H1 (cell line): ENCODE measurements around the gene TTL. TPM values are rescaled to one million over a fixed set of nuclear protein-coding genes. Genes with fewer than 3 reads are reported as not detected.

ENCODE experiments used
- CTCF ChIA-PET: fragments of 300-600 bp; sonication (Branson Sonifier 250); formaldehyde crosslinking; loops from one replicate; lab custom pipeline; 2021; ENCODE audit not compliant: partially characterized antibody; lab: Charles Lee
- POLR2A ChIA-PET: fragments of 300-600 bp; sonication (Branson Sonifier 250); formaldehyde crosslinking; loops from one replicate; lab custom pipeline; 2021; ENCODE audit warnings: inconsistent platforms; ENCODE audit not compliant: partially characterized antibody; lab: Charles Lee
- DNase-seq, 2 experiments: peaks; one replicate each; pipeline versions ENCODE4 v3.0.0 to v3.0.0-alpha.2; 2010 to 2022; ENCODE audit warnings: low spot score in 2 of 2, low read depth in 1 of 2, mixed read lengths in 1 of 2
- FAIRE-seq: peaks from 2 replicates; lab custom pipeline; 2011; peaks lifted over from hg19 to GRCh38; lab: Jason Lieb, UNC
- H2AFZ ChIP-seq: 2 replicates; pipeline ENCODE4 v1.8.1; 2012; ENCODE audit warnings: low read length, inconsistent platforms
- H2AK5ac ChIP-seq: 2 replicates; pipeline ENCODE4 v1.6.1; 2013; ENCODE audit warnings: low read depth, low read length
- H2BK120ac ChIP-seq: replicated peaks from 2 replicates; pipeline ENCODE3; 2013; ENCODE audit warnings: low read depth, low read length, inconsistent platforms
- H2BK12ac ChIP-seq: 2 replicates; pipeline ENCODE4 v1.6.1; 2013; ENCODE audit warnings: low read depth, low read length
- H2BK15ac ChIP-seq: 2 replicates; pipeline ENCODE4 v1.6.1; 2013; ENCODE audit warnings: low read length
- H2BK20ac ChIP-seq: 2 replicates; pipeline ENCODE4 v1.6.1; 2013; ENCODE audit warnings: low read length
- H2BK5ac ChIP-seq: 2 replicates; pipeline ENCODE4 v1.6.1; 2013; ENCODE audit warnings: low read depth, low read length
- H3K14ac ChIP-seq: 2 replicates; pipeline ENCODE4 v1.6.1; 2013; ENCODE audit warnings: inconsistent platforms; ENCODE audit not compliant: insufficient read length
- H3K18ac ChIP-seq: 2 replicates; pipeline ENCODE4 v1.6.1; 2013; ENCODE audit warnings: low read length; ENCODE audit errors: extremely low read depth
- H3K23ac ChIP-seq: 2 replicates; pipeline ENCODE4 v1.6.1; 2013; ENCODE audit warnings: inconsistent platforms; ENCODE audit not compliant: insufficient read length
- H3K23me2 ChIP-seq: 2 replicates; pipeline ENCODE4 v1.6.1; 2013; ENCODE audit warnings: low read depth, low read length
- H3K27ac ChIP-seq: 2 replicates; pipeline ENCODE4 v1.6.1; 2011; ENCODE audit warnings: low read depth, low read length, inconsistent platforms
- H3K27me3 ChIP-seq, 4 experiments: replicated peaks in 1 of 4; 1 replicate in 1 of 4; 2 replicates in 3 of 4; pipeline versions ENCODE4 v1.6.1 to v1.8.1; 2011 to 2013; ENCODE audit warnings: low read length in 3 of 4, mild to moderate bottlenecking in 3 of 4, inconsistent platforms in 2 of 4, mixed read lengths in 2 of 4, moderate library complexity in 1 of 4; ENCODE audit not compliant: control insufficient read depth in 3 of 4, insufficient read depth in 3 of 4; ENCODE audit errors: extremely low read depth in 1 of 4
- H3K36me3 ChIP-seq, 4 experiments: 2 replicates each; pipeline versions ENCODE4 v1.6.1 to v1.8.1; 2011 to 2013; ENCODE audit warnings: mild to moderate bottlenecking in 4 of 4, low read length in 3 of 4, moderate library complexity in 2 of 4, control low read depth in 1 of 4, inconsistent platforms in 1 of 4; ENCODE audit not compliant: insufficient read depth in 4 of 4, control insufficient read depth in 2 of 4
- H3K4ac ChIP-seq: replicated peaks from 2 replicates; pipeline ENCODE3; 2013; ENCODE audit warnings: low read length, low read depth, mixed read lengths, inconsistent platforms; ENCODE audit not compliant: insufficient read length
- H3K4me1 ChIP-seq, 4 experiments: replicated peaks in 1 of 4; 1 replicate in 1 of 4; 2 replicates in 3 of 4; pipeline versions ENCODE4 v1.6.1 to v1.8.1; 2011 to 2013; ENCODE audit warnings: low read length in 3 of 4, inconsistent platforms in 2 of 4, mixed read lengths in 1 of 4; ENCODE audit not compliant: insufficient read depth in 4 of 4, control insufficient read depth in 3 of 4
- H3K4me2 ChIP-seq, 2 experiments: 2 replicates each; pipeline versions ENCODE4 v1.6.1 to v1.8.1; 2011 to 2013; ENCODE audit warnings: low read depth in 2 of 2, low read length in 2 of 2, control low read depth in 1 of 2, inconsistent platforms in 1 of 2, mild to moderate bottlenecking in 1 of 2; ENCODE audit not compliant: insufficient read depth in 1 of 2
- H3K4me3 ChIP-seq, 4 experiments: fragments of 200-600, 300-600 bp in 1 of 4; sonication (generic), shearing (Covaris generic), sonication (Bioruptor Twin) in 1 of 4; 2 replicates each; pipeline versions ENCODE4 v1.5.1 to v1.8.1; 2011 to 2016; ENCODE audit warnings: low read length in 4 of 4, low read depth in 3 of 4, control low read depth in 2 of 4, inconsistent platforms in 2 of 4, mild to moderate bottlenecking in 2 of 4, mixed read lengths in 1 of 4, moderate library complexity in 1 of 4; ENCODE audit not compliant: insufficient read depth in 2 of 4; ENCODE audit errors: extremely low read depth in 1 of 4
- H3K56ac ChIP-seq: replicated peaks from 2 replicates; pipeline ENCODE3; 2013; ENCODE audit warnings: low read depth, mild to moderate bottlenecking, mixed read lengths, low read length, inconsistent platforms; ENCODE audit not compliant: insufficient read length
- H3K79me1 ChIP-seq: 2 replicates; pipeline ENCODE4 v1.6.1; 2013; ENCODE audit warnings: low read depth, low read length, control low read depth
- H3K79me2 ChIP-seq, 2 experiments: 2 replicates each; pipeline versions ENCODE4 v1.6.1 to v1.8.1; 2012 to 2013; ENCODE audit warnings: low read length in 2 of 2, mild to moderate bottlenecking in 2 of 2, inconsistent platforms in 1 of 2; ENCODE audit not compliant: insufficient read depth in 2 of 2, control insufficient read depth in 1 of 2
- H3K9ac ChIP-seq, 4 experiments: replicated peaks in 1 of 4; 1 replicate in 1 of 4; 2 replicates in 3 of 4; pipeline versions ENCODE4 v1.6.1 to v1.8.1; 2011 to 2013; ENCODE audit warnings: low read depth in 3 of 4, low read length in 3 of 4, control low read depth in 2 of 4, mild to moderate bottlenecking in 2 of 4, moderate library complexity in 2 of 4, inconsistent platforms in 1 of 4; ENCODE audit errors: extremely low read depth in 1 of 4
- H3K9me3 ChIP-seq, 2 experiments: 2 replicates each; pipeline versions ENCODE4 v1.6.1 to v1.8.1; 2012 to 2013; ENCODE audit warnings: mild to moderate bottlenecking in 2 of 2, moderate library complexity in 2 of 2, control low read depth in 1 of 2, inconsistent platforms in 1 of 2, low read depth in 1 of 2, low read length in 1 of 2, mixed read lengths in 1 of 2; ENCODE audit not compliant: insufficient read depth in 2 of 2
- H4K20me1 ChIP-seq, 2 experiments: replicated peaks in 1 of 2; 2 replicates each; pipeline versions ENCODE3 to v1.8.1; 2011 to 2013; ENCODE audit warnings: inconsistent platforms in 2 of 2, low read length in 2 of 2, mild to moderate bottlenecking in 1 of 2; ENCODE audit not compliant: insufficient read depth in 2 of 2, control insufficient read depth in 1 of 2
- H4K5ac ChIP-seq: 2 replicates; pipeline ENCODE4 v1.6.1; 2013; ENCODE audit warnings: low read length, low read depth, mixed read lengths, inconsistent platforms; ENCODE audit not compliant: insufficient read length
- H4K8ac ChIP-seq: 2 replicates; pipeline ENCODE4 v1.8.0; 2013; ENCODE audit warnings: mild to moderate bottlenecking, moderate library complexity, low read length, inconsistent platforms; ENCODE audit not compliant: insufficient read depth; ENCODE audit errors: extremely low read depth
- H4K91ac ChIP-seq: replicated peaks from 2 replicates; pipeline ENCODE3; 2013; ENCODE audit warnings: low read length, mixed read lengths, inconsistent platforms; ENCODE audit not compliant: insufficient read length
- CTBP2 ChIP-seq: IDR thresholded peaks from 2 replicates; pipeline ENCODE4 v1.7.0; 2011; ENCODE audit warnings: borderline replicate concordance, mild to moderate bottlenecking, moderate library complexity, mixed read lengths, low read length; ENCODE audit not compliant: insufficient read depth, insufficient read length
- CTCF ChIP-seq, 3 experiments: IDR thresholded peaks; 1 replicate in 2 of 3; 2 replicates in 1 of 3; pipeline versions ENCODE4 v1.5.1 to v1.6.1; 2011; ENCODE audit warnings: low read length in 3 of 3, mild to moderate bottlenecking in 3 of 3, inconsistent platforms in 2 of 3, low read depth in 1 of 3, moderate library complexity in 1 of 3; ENCODE audit not compliant: insufficient read depth in 1 of 3; ENCODE audit errors: control extremely low read depth in 1 of 3
- GTF2F1 ChIP-seq: IDR thresholded peaks from 2 replicates; pipeline ENCODE4 v1.6.1; 2012; ENCODE audit warnings: low read depth, low read length, improper control_type of control experiment, borderline replicate concordance
- MAX ChIP-seq: IDR thresholded peaks from 2 replicates; pipeline ENCODE4 v1.6.1; 2012; ENCODE audit warnings: inconsistent platforms
- RNF2 ChIP-seq: fragments of 200-900, 300-1000 bp; sonication (generic); IDR thresholded peaks from 2 replicates; pipeline ENCODE4 v1.7.1; 2016; ENCODE audit warnings: borderline replicate concordance, low read depth, mild to moderate bottlenecking, antibody characterized with exemption, low read length; ENCODE audit not compliant: poor library complexity, severe bottlenecking; ENCODE audit errors: missing control alignments
- SP2 ChIP-seq: IDR thresholded peaks from 2 replicates; pipeline ENCODE4 v1.6.1; 2012; ENCODE audit warnings: mild to moderate bottlenecking, low read length, inconsistent platforms
- TAF1 ChIP-seq: IDR thresholded peaks from 2 replicates; pipeline ENCODE4 v1.6.1; 2011; ENCODE audit warnings: mild to moderate bottlenecking, low read depth, low read length
- TCF12 ChIP-seq: IDR thresholded peaks from 2 replicates; pipeline ENCODE4 v1.6.1; 2011; ENCODE audit warnings: low read depth, mild to moderate bottlenecking, low read length
- WGBS, 2 experiments: shearing (Covaris generic) in 1 of 2; methylation state at CpG; one replicate each; pipeline versions ENCODE4 v1.1.6 to v1.1.7; 2013 to 2015; ENCODE audit warnings: low lambda C conversion rate in 2 of 2, mixed read lengths in 2 of 2, inconsistent platforms in 1 of 2, low coverage in 1 of 2, missing lambda C conversion rate in 1 of 2; ENCODE audit not compliant: insufficient replicate concordance in 2 of 2, insufficient coverage in 1 of 2, insufficient read length in 1 of 2; ENCODE audit errors: extremely low coverage in 1 of 2, missing lambda C conversion rate in 1 of 2; 5-methylcytosine and 5-hydroxymethylcytosine counted together
- polyA plus RNA-seq, 7 experiments: library from polyadenylated mRNA; depleted of rRNA in 3 of 7; stranded (reverse) in 5 of 7; unstranded in 2 of 7; fragments of >200 nt in 5 of 7; fragments of 200-250 nt in 2 of 7; gene quantifications; 1 replicate in 5 of 7; 2 replicates in 1 of 7; 4 replicates in 1 of 7; pipeline versions ENCODE4 v1.2.1 to v1.2.3, GENCODE V29; 2011 to 2013; ENCODE audit warnings: missing spikeins in 2 of 7, mixed read lengths in 2 of 7
- total RNA-seq: library from RNA; stranded (reverse); fragmentation: NEBNext Ultra II Directional; extraction: Animal tissue kit (Norgen Biotek cat#: 25700); gene quantifications from 2 replicates; pipeline ENCODE4 v1.2.1, GENCODE V29; 2021
- TF ChIP-seq, protein P1 (sequence below): IDR thresholded peaks from 2 replicates; pipeline ENCODE4 v1.6.1; 2011; ENCODE audit warnings: low read depth, mild to moderate bottlenecking, low read length; ENCODE audit not compliant: insufficient read depth

The TTL gene
- total and polyA plus RNA-seq, 2 of the 8 experiments (the other 6 are each of a cell fraction or from before 2014, with no cell fraction given) = 17.5 to 57.1 TPM

- Histone ChIP-seq H2BK20ac (no peak overlapping the region), H3K18ac (no peak overlapping the region), H2AK5ac (no peak overlapping the region), H2BK12ac (no peak overlapping the region), H2BK15ac (no peak overlapping the region), H4K8ac (no peak overlapping the region), H3K14ac (no peak overlapping the region), H3K4me1 (no peaks in the 10 kb centered on the region), H3K56ac (no peak overlapping the region), H3K79me1 (no peaks in the 10 kb centered on the region; the same call in 1 of the 2 replicates), H3K4me3 (no peak overlapping the region), H3K23me2 (no peaks in the 10 kb centered on the region), H2AFZ (no peak overlapping the region), H2BK5ac (no peak overlapping the region), H3K9me3 (no peaks in the 10 kb centered on the region), H4K20me1 (peaks cover 1 to 2% of the 10 kb centered on the region in 2 experiments), H3K9ac (no peak overlapping the region), H3K27ac (no peak overlapping the region), H3K23ac (no peak overlapping the region), H4K91ac (no peak overlapping the region), H3K27me3 (no peaks in the 10 kb centered on the region), H4K5ac (no peak overlapping the region), H3K4me2 (no peak overlapping the region), H3K4ac (no peak overlapping the region), H3K36me3 (peaks cover 2 to 15% (median 9%) of the 10 kb centered on the region in 4 experiments; a peak in 6 of 8 replicates), H2BK120ac (no peak overlapping the region), H3K79me2 (no peaks in the 10 kb centered on the region)
- ChIA-PET POLR2A (no interaction called here), CTCF (no interaction called here)
- FAIRE-seq = no peak
- no peak for DNase-seq
- 85% methylated on average over 4 of the region's 4 CpGs; no CpG with 5 or more reads in 1 of the 2 experiments for WGBS, 2 experiments
- TF ChIP-seq TAF1 = no peak
- no peak for TF ChIP-seq CTCF (IDR thresholded peaks at IDR 0.05; ENCODE audit: control extremely low read depth in 1 of 3, insufficient read depth in 1 of 3, low read depth in 1 of 3, low read length in 3 of 3)
- no peak for TF ChIP-seq MAX
- TF ChIP-seq, protein P1, sequence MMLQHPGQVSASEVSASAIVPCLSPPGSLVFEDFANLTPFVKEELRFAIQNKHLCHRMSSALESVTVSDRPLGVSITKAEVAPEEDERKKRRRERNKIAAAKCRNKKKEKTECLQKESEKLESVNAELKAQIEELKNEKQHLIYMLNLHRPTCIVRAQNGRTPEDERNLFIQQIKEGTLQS = no peak
- TF ChIP-seq TCF12 = no peak
- TF ChIP-seq RNF2 = no peak
- no peak for TF ChIP-seq CTBP2
- no peak for TF ChIP-seq SP2
- no peak for TF ChIP-seq GTF2F1
These were observed 47.8 kb downstream of the TTL start for GRCh38 chr2:112529757-112530156.
